ENCODE results near the gene PLEKHA4. TPM values are rescaled to one million over a fixed set of nuclear protein-coding genes. Genes with fewer than 3 reads are reported as not detected.
"Not testable (repeated sequence)": the region's sequence is repeated elsewhere in the genome, so short reads cannot be mapped to it uniquely, and the experiment has no call there.

The PLEKHA4 gene
- total and polyA plus RNA-seq, 9 donors = 18.3 to 96.5 (median 51.5) TPM

GRCh38 chr19:48879025-48879637, 10.7 kb upstream of the PLEKHA4 start:
- Histone ChIP-seq H3K4me3 (no peak overlapping the region), H3K27me3 (no peaks in the 10 kb centered on the region), H3K4me1 (ENCODE audit: insufficient read depth) (peaks cover 6% of the 10 kb centered on the region), H3K27ac (no peak overlapping the region), H3K9me3 (no peaks in the 10 kb centered on the region), H3K36me3 (no peaks in the 10 kb centered on the region)
- no peak for TF ChIP-seq EP300 (IDR thresholded peaks at IDR 0.05)
- TF ChIP-seq POLR2A (IDR thresholded peaks at IDR 0.05) = no peak
- TF ChIP-seq CTCF (IDR thresholded peaks at IDR 0.05) = no peak
- intact Hi-C loops (cut with DNase I) = loop anchor here in 1 of 4 donors (10.0 kb wide), 1 partner anchor 86 kb away; the partner anchor contains the start of gene FTL
- no peak for DNase-seq
- WGBS, 3 donors = 83 to 89% (median 87%) methylated on average over 13 of the region's 13 CpGs

- Histone ChIP-seq H3K27me3 (no peaks in the 10 kb centered on the region), H3K36me3 (no peaks in the 10 kb centered on the region), H3K4me3 (no peak overlapping the region), H3K27ac (no peak overlapping the region), H3K4me1 (ENCODE audit: insufficient read depth) (peaks cover 7% of the 10 kb centered on the region), H3K9me3 (no peaks in the 10 kb centered on the region)
- WGBS, 3 donors = 39 to 55% (median 46%) methylated on average over 11 of the region's 11 CpGs
- DNase-seq = peak in 3 of 5 donors; percentile 37 to 76 (median 60)
- intact Hi-C loops (cut with DNase I) = loop anchor here in 1 of 4 donors (10.0 kb wide), 1 partner anchor 86 kb away; the partner anchor contains the start of gene FTL
- TF ChIP-seq POLR2A (IDR thresholded peaks at IDR 0.05) (no peak), CTCF (IDR thresholded peaks at IDR 0.05) (no peak), EP300 (IDR thresholded peaks at IDR 0.05) (peak; percentile 19)
Observed at GRCh38 chr19:48878196-48879024, 10.0 kb upstream of the PLEKHA4 start.

DNA sequence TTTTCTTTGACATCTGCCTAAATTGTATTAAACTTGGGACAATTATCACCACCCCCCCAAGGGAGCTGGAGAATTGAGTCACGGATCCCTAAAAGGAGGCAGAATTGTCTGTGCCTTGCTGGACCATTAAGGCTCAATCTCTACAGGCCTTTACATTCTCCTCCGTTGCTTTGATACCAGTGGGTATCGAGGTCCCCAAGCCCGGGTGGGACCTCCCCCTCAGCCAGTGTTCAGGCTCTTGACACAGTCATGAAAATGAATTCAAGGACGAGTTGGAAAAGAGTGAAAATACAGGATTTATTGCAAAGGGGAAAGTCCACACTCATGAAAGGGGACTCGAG, 9.4 kb upstream of the PLEKHA4 start:
- no peak overlapping the region for H3K4me3 ChIP-seq
- no peaks in the 10 kb centered on the region for H3K27me3 ChIP-seq
- H3K27ac ChIP-seq = no peak overlapping the region
- no peak for DNase-seq
- 76 to 82% (median 79%) methylated on average over 6 of the region's 6 CpGs for WGBS, 3 donors
- H3K4me1 ChIP-seq (ENCODE audit: insufficient read depth) = peaks cover 9% of the 10 kb centered on the region
- H3K36me3 ChIP-seq = no peaks in the 10 kb centered on the region
- H3K9me3 ChIP-seq = no peaks in the 10 kb centered on the region
- intact Hi-C loops (cut with DNase I) = loop anchor here in 1 of 4 donors (10.0 kb wide), 1 partner anchor 87 kb away; the partner anchor contains the start of gene FTL
- TF ChIP-seq CTCF (IDR thresholded peaks at IDR 0.05) = no peak

GRCh38 chr19:48876043-48876981, 7.9 kb upstream of the PLEKHA4 start:
- not testable (repeated sequence) for H3K4me1 ChIP-seq (ENCODE audit: insufficient read depth); H3K9me3 ChIP-seq; H3K36me3 ChIP-seq; H3K27me3 ChIP-seq
- intact Hi-C loops (cut with DNase I) = loop anchor here in 1 of 4 donors (10.0 kb wide), 1 partner anchor 88 kb away; the partner anchor contains the start of gene FTL
- Histone ChIP-seq H3K4me3 (peak overlapping the region; percentile 97), H3K27ac (peak overlapping the region; percentile 99)
- peak in 1 of 5 donors; percentile 56 for DNase-seq
- WGBS, 3 donors = 69 to 76% (median 73%) methylated on average over 30 of the region's 30 CpGs

Data from ovary (tissue), 9 donors.